GM18526 (cell line): ENCODE measurements around the gene CACNG5.

Experiments used
- POLR2A ChIP-seq: IDR thresholded peaks from 3 replicates; pipeline ENCODE4 v1.6.1; 2011; ENCODE audit not compliant: insufficient read length; ENCODE audit errors: extremely low read depth

Gene CACNG5

GRCh38 chr17:66903781-66904180 is 68.9 kb downstream of the CACNG5 start:
- no peak for TF ChIP-seq POLR2A

GRCh38 chr17:66904760-66905624 is 70.1 kb downstream of the CACNG5 start:
- no peak for TF ChIP-seq POLR2A

- TF ChIP-seq POLR2A: no peak
Measured at GRCh38 chr17:66906321-66907278, 71.7 kb downstream of the CACNG5 start.

- no peak for TF ChIP-seq POLR2A
Measured at GRCh38 chr17:66909804-66910373, 75.0 kb downstream of the CACNG5 start.

- TF ChIP-seq POLR2A: no peak
Measured at GRCh38 chr17:66910651-66911285, 75.9 kb downstream of the CACNG5 start.

- no peak for TF ChIP-seq POLR2A
Measured at GRCh38 chr17:66915204-66915611, 80.3 kb downstream of the CACNG5 start.

GRCh38 chr17:66915792-66916191 is 80.9 kb downstream of the CACNG5 start:
- TF ChIP-seq POLR2A: no peak

- no peak for TF ChIP-seq POLR2A
Measured at GRCh38 chr17:66916946-66917345, 82.0 kb downstream of the CACNG5 start.

- TF ChIP-seq POLR2A: no peak
Measured at GRCh38 chr17:66918896-66919295, 84.0 kb downstream of the CACNG5 start.

GRCh38 chr17:66920435-66920834 is 85.5 kb downstream of the CACNG5 start:
- TF ChIP-seq POLR2A: no peak

- no peak for TF ChIP-seq POLR2A
Measured at GRCh38 chr17:66920950-66921349, 86.0 kb downstream of the CACNG5 start.

- TF ChIP-seq POLR2A: no peak
Measured at GRCh38 chr17:66923886-66924285, 89.0 kb downstream of the CACNG5 start.

GRCh38 chr17:66925811-66926500 is 91.0 kb downstream of the CACNG5 start:
- TF ChIP-seq POLR2A: no peak

GRCh38 chr17:66928949-66929348 is 94.0 kb downstream of the CACNG5 start:
- TF ChIP-seq POLR2A: no peak
